CD4-positive, CD25-positive, alpha-beta regulatory T cell (primary cell): ENCODE data around the gene HDLBP. TPM values are rescaled to one million over a fixed set of nuclear protein-coding genes. Genes with fewer than 3 reads are reported as not detected.

Source experiments
- ATAC-seq, 2 donors: fragments of 150-1000 bp; cut with Tn5 transposase; one replicate each; pipeline ENCODE4 v1.10.0; 2021; ENCODE audit warnings: low read depth in 2 of 2, moderate number of reproducible peaks in 2 of 2, moderate library complexity in 1 of 2
- DNase-seq, 3 donors: peaks; one replicate each; pipeline versions ENCODE4 v3.0.0 to v3.0.0-alpha.2; 2012 to 2022; ENCODE audit warnings: mixed read lengths in 1 of 3
- H3K27ac ChIP-seq: one replicate; pipeline ENCODE4 v1.7.0; 2013; ENCODE audit warnings: mild to moderate bottlenecking, low read length; ENCODE audit not compliant: insufficient read depth, poor library complexity, severe bottlenecking
- H3K27me3 ChIP-seq: one replicate; pipeline ENCODE4 v1.7.0; 2013; ENCODE audit warnings: low read length; ENCODE audit not compliant: control insufficient read depth, insufficient read depth
- H3K36me3 ChIP-seq: one replicate; pipeline ENCODE4 v1.7.0; 2013; ENCODE audit warnings: mild to moderate bottlenecking, low read length, moderate library complexity; ENCODE audit not compliant: control insufficient read depth, insufficient read depth
- H3K4me1 ChIP-seq: 2 replicates; pipeline ENCODE4 v1.7.0; 2013; ENCODE audit warnings: mild to moderate bottlenecking, low read length; ENCODE audit not compliant: insufficient read depth, control insufficient read depth, poor library complexity, severe bottlenecking
- H3K4me3 ChIP-seq: one replicate; pipeline ENCODE4 v1.7.0; 2013; ENCODE audit warnings: low read depth, mild to moderate bottlenecking, low read length, moderate library complexity
- H3K9me3 ChIP-seq, 2 experiments: 1 replicate in 1 of 2; 2 replicates in 1 of 2; pipeline ENCODE4 v1.7.0; 2013; ENCODE audit warnings: low read length in 2 of 2, mild to moderate bottlenecking in 1 of 2, moderate library complexity in 1 of 2; ENCODE audit not compliant: control insufficient read depth in 2 of 2
- H3K27ac Mint-ChIP-seq, 3 donors: one replicate each; pipeline ENCODE4 v1.8.0; 2020 to 2022; ENCODE audit warnings: mild to moderate bottlenecking in 3 of 3, mixed read lengths in 3 of 3, moderate library complexity in 2 of 3
- H3K27me3 Mint-ChIP-seq: one replicate; pipeline ENCODE4 v1.8.0; 2022; ENCODE audit warnings: mild to moderate bottlenecking, mixed read lengths
- H3K36me3 Mint-ChIP-seq: one replicate; pipeline ENCODE4 v1.8.0; 2020; ENCODE audit warnings: mixed read lengths
- H3K4me1 Mint-ChIP-seq, 4 donors: one replicate each; pipeline ENCODE4 v1.8.0; 2020 to 2022; ENCODE audit warnings: mixed read lengths in 4 of 4, mild to moderate bottlenecking in 1 of 4
- H3K4me3 Mint-ChIP-seq, 4 donors: one replicate each; pipeline ENCODE4 v1.8.0; 2020 to 2022; ENCODE audit warnings: mild to moderate bottlenecking in 4 of 4, mixed read lengths in 4 of 4, moderate library complexity in 3 of 4
- H3K9me3 Mint-ChIP-seq, 7 donors: one replicate each; pipeline ENCODE4 v1.8.0; 2020 to 2022; ENCODE audit warnings: mixed read lengths in 7 of 7, mild to moderate bottlenecking in 3 of 7, moderate library complexity in 2 of 7
- polyA plus RNA-seq, 4 donors: library from polyadenylated mRNA; unstranded; fragments of 300-500 nt; fragmentation: Illumina TruSeq; gene quantifications; one replicate each; pipeline ENCODE4 v1.2.3, GENCODE V29; 2021
- total RNA-seq: library from RNA; stranded (reverse); gene quantifications from one replicate; pipeline ENCODE4 v1.2.3, GENCODE V29; 2022

The HDLBP gene
- total and polyA plus RNA-seq, 5 donors from 2014 or later: 33.6 to 121 (median 41.7) TPM

DNA sequence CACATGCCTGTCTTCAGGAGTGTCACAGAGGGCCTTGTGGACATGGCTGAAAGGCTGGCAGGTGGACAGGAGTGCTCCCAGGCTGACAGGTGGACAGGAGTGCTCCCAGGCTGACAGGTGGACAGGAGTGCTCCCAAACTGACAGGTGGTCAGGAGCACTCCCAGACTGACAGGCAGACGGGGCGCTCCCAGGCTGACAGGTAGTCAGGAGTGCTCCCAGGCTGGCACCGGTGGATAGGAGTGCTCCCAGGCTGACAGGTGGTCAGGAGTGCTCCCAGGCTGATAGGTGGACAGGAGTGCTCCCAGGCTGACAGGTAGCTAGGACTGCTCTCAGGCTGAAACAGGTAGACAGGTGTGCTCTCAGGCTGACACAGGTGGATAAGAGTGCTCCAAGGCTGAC lies 110.4 kb downstream of the HDLBP start:
- Mint-ChIP-seq H3K27me3 (no peaks in the 10 kb centered on the region), H3K27ac (no peak overlapping the region), H3K36me3 (no peaks in the 10 kb centered on the region), H3K9me3 (no peaks in the 10 kb centered on the region), H3K4me3 (no peak overlapping the region), H3K4me1 (no peaks in the 10 kb centered on the region)
- Histone ChIP-seq H3K27ac (no peak overlapping the region), H3K27me3 (no peaks in the 10 kb centered on the region), H3K9me3 (no peaks in the 10 kb centered on the region), H3K4me3 (no peak overlapping the region), H3K4me1 (no peaks in the 10 kb centered on the region), H3K36me3 (no peaks in the 10 kb centered on the region)
- DNase-seq: no peak
- ATAC-seq: no peak

DNA sequence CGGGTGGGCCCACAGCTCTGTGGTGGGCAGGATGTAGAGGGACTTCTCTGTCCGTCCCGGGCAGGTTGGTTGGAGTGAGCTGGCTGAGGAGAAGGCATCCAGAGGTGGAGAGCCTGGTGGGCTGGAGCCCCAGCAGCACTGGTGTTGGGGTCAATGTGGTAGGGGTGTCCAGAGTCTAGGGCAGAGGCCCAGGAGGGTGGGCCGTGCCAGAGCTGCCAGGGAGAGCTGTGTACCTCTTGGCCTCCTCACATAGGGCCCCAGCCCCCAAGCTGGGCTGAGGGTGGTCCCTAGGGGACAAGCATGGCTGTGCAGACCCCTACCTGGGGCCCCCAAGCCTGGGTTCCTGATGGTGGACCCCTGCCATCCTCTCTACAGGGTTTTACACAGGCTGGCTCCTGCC lies 111.0 kb downstream of the HDLBP start:
- no peaks in the 10 kb centered on the region for H3K27me3 Mint-ChIP-seq
- no peaks in the 10 kb centered on the region for H3K36me3 Mint-ChIP-seq
- Histone ChIP-seq H3K27me3 (no peaks in the 10 kb centered on the region), H3K4me3 (no peak overlapping the region), H3K36me3 (no peaks in the 10 kb centered on the region), H3K9me3 (no peaks in the 10 kb centered on the region), H3K27ac (no peak overlapping the region), H3K4me1 (no peaks in the 10 kb centered on the region)
- DNase-seq: no peak
- no peaks in the 10 kb centered on the region for H3K9me3 Mint-ChIP-seq
- H3K4me1 Mint-ChIP-seq: no peaks in the 10 kb centered on the region
- H3K4me3 Mint-ChIP-seq: no peak overlapping the region
- no peak overlapping the region for H3K27ac Mint-ChIP-seq
- no peak for ATAC-seq

DNA sequence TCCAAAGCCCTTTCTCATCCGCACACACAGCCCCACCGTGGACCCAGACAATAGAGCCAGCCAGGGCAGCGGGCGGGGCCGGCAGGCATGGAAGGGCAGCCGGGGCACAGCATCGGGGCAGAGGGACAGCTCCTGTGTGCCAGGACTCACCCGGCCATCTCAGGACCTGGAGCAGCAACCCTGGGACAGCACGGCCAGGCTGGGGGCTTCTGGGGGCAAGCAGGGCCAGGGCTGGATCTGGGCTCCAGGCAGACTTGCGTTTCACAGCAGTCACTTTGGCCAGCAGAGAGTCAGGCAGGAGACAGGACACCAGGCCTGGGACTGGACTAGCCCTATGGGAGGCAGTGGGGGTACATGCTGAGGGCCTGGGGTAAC lies 111.5 kb downstream of the HDLBP start:
- no peak overlapping the region for H3K27ac ChIP-seq
- no peak overlapping the region for H3K4me3 ChIP-seq
- no peaks in the 10 kb centered on the region for H3K9me3 Mint-ChIP-seq
- no peaks in the 10 kb centered on the region for H3K4me1 Mint-ChIP-seq
- ATAC-seq (no peak), DNase-seq (no peak)
- H3K9me3 ChIP-seq: no peaks in the 10 kb centered on the region
- no peak overlapping the region for H3K27ac Mint-ChIP-seq
- no peaks in the 10 kb centered on the region for H3K27me3 Mint-ChIP-seq
- no peaks in the 10 kb centered on the region for H3K36me3 Mint-ChIP-seq
- no peak overlapping the region for H3K4me3 Mint-ChIP-seq
- H3K4me1 ChIP-seq: no peaks in the 10 kb centered on the region
- H3K36me3 ChIP-seq: no peaks in the 10 kb centered on the region
- no peaks in the 10 kb centered on the region for H3K27me3 ChIP-seq

DNA sequence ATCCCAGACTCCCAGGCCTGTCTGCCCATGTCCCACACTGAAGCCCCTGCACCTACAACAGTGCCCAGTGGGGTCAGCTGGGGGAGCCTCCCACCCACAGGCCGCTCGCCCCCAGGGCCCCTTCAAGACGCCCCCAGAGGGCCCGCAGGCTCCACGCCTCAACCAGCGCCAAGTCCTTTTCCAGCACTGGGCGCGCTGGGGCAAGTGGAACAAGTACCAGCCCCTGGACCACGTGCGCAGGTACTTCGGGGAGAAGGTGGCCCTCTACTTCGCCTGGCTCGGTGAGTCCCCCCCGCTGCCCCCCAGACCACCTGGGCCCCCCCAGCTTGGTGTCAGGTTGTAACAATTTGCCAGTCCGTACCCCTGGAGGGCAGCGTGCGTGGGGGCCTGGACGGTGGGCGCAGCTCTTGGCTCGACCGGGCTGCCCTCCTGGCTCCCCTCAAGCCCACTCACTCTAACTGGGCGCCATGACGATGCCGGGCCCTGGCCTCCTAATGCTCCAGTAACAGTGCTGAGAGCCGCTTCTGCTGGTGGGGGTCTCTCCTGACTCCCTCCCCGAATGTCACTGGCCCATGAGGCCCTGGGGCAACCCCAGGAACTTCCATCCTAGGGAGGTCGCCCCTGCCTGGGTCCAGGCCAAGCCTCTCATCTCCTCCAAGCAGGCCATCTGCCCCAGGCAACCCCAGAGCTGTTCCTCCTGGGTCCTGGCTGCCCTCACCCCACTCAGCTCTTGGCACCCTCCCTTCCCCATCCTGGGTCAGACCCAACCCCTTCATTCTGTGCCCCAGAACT lies 112.1 kb downstream of the HDLBP start:
- DNase-seq (no peak), ATAC-seq (no peak)
- Histone ChIP-seq H3K36me3 (no peaks in the 10 kb centered on the region), H3K4me1 (no peaks in the 10 kb centered on the region), H3K9me3 (no peaks in the 10 kb centered on the region), H3K27me3 (no peaks in the 10 kb centered on the region), H3K4me3 (no peak overlapping the region), H3K27ac (no peak overlapping the region)
- Mint-ChIP-seq H3K27me3 (no peaks in the 10 kb centered on the region), H3K4me3 (no peak overlapping the region), H3K4me1 (no peaks in the 10 kb centered on the region), H3K9me3 (no peaks in the 10 kb centered on the region), H3K27ac (no peak overlapping the region), H3K36me3 (no peaks in the 10 kb centered on the region)

DNA sequence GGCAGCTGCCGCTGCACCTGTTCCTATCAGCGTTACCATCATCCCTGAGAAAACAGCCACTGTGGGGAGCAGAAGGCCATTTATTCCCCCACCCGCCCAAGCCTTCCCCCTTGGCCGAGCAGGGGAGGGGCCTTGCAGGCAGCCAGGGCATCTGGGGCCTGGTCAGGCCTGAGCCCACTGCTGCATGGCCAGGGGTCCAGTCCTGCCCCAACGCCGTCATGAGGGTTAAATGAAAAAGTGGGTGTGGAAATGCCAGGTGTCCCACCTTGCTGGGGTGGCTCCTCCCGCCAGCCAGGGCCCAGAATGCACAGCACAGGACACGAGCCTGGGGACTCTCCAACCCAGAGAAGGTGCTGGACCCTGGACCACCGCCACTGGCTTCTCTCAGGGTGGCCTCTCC lies 112.8 kb downstream of the HDLBP start:
- Histone ChIP-seq H3K4me1 (no peaks in the 10 kb centered on the region), H3K36me3 (no peaks in the 10 kb centered on the region), H3K4me3 (no peak overlapping the region), H3K9me3 (no peaks in the 10 kb centered on the region), H3K27ac (no peak overlapping the region), H3K27me3 (no peaks in the 10 kb centered on the region)
- no peaks in the 10 kb centered on the region for H3K9me3 Mint-ChIP-seq
- H3K4me3 Mint-ChIP-seq: no peak overlapping the region
- H3K4me1 Mint-ChIP-seq: no peaks in the 10 kb centered on the region
- H3K27ac Mint-ChIP-seq: no peak overlapping the region
- no peak for DNase-seq
- ATAC-seq: no peak
- H3K27me3 Mint-ChIP-seq: no peaks in the 10 kb centered on the region
- no peaks in the 10 kb centered on the region for H3K36me3 Mint-ChIP-seq

DNA sequence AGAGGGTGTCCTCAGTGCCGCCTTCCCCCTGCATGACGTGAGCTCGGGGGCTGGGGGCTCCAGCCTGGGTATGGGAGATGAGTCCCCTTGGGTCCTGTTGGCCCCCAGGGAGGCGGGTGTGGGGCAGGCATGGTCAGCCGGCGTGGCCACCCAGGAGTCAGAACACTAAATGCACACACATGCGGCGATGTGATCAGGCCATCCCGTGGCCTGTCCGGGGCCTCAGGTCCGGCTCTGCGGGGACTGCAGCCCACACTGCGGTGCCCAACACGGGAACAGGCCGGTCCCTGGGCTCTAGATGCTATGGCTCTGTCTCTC lies 113.2 kb downstream of the HDLBP start:
- DNase-seq (no peak), ATAC-seq (no peak)
- Histone ChIP-seq H3K4me3 (no peak overlapping the region), H3K27ac (no peak overlapping the region), H3K27me3 (no peaks in the 10 kb centered on the region), H3K36me3 (no peaks in the 10 kb centered on the region), H3K4me1 (no peaks in the 10 kb centered on the region), H3K9me3 (no peaks in the 10 kb centered on the region)
- H3K27ac Mint-ChIP-seq: no peak overlapping the region
- H3K4me1 Mint-ChIP-seq: no peaks in the 10 kb centered on the region
- no peak overlapping the region for H3K4me3 Mint-ChIP-seq
- no peaks in the 10 kb centered on the region for H3K27me3 Mint-ChIP-seq
- H3K9me3 Mint-ChIP-seq: no peaks in the 10 kb centered on the region
- H3K36me3 Mint-ChIP-seq: no peaks in the 10 kb centered on the region

DNA sequence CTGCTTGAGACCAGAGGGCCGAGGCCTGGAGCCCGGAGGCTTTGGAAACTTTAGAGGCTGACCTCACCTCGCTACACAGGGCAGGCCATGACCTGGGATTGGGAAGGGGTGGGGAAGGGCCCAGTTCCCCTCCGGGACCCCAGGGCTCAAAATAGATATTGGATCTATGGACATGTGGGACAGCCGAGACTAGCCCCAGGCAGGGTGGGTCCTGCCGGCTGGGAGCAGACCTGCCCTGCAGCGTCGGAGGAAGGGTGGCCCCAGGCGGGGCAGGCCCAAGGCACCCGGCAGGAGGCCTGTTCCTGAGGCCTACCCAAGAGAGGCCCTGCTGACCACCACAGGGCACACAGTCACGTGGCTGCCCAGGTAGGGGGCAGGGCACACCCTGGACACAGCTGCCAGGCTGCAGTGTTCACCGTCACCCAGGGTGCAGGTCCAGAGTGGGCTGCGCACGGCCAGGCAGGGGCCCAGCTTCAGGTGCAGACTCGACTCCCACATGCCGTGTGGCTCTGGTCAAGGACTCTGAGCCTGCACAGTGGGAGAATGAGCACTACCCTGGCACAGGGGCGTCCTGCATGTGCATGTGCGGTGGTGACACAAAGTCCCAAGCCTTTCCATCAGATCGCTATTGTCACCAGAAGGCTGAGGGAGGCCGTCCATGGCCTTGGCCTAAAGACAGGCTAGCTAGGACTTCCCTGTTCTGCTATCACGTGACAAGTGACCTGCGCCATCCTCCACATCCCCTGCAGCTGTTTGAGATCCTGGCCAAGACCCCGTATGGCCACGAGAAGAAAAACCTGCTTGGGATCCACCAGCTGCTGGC lies 113.8 kb downstream of the HDLBP start:
- no peak for ATAC-seq
- Mint-ChIP-seq H3K4me3 (no peak overlapping the region), H3K27me3 (no peaks in the 10 kb centered on the region), H3K4me1 (no peaks in the 10 kb centered on the region), H3K27ac (no peak overlapping the region), H3K36me3 (no peaks in the 10 kb centered on the region), H3K9me3 (no peaks in the 10 kb centered on the region)
- no peak for DNase-seq
- Histone ChIP-seq H3K27ac (no peak overlapping the region), H3K27me3 (no peaks in the 10 kb centered on the region), H3K36me3 (no peaks in the 10 kb centered on the region), H3K4me3 (no peak overlapping the region), H3K9me3 (no peaks in the 10 kb centered on the region), H3K4me1 (no peaks in the 10 kb centered on the region)
